GM18867 (cell line): Measurements from ENCODE around the gene CLTC.
A peak's percentile ranks its signal among the peaks of the same experiment; 100 is the strongest.
"Not testable (repeated sequence)": the region's sequence is repeated elsewhere in the genome, so short reads cannot be mapped to it uniquely, and the experiment has no call there.

Source experiments
- ATAC-seq: cut with Tn5 transposase; IDR thresholded peaks from one replicate; pipeline ENCODE4 v1.9.1; 2021; ENCODE audit warnings: mild to moderate bottlenecking, moderate library complexity; ENCODE audit not compliant: unreplicated experiment

The CLTC gene

GRCh38 chr17:59619298-59620063, at the start of gene CLTC:
Gene CLTC (plus strand): TSS chr17:59619895. CDS start chr17:59620132, 237 bp downstream.
- ATAC-seq: peak; percentile 71

DNA sequence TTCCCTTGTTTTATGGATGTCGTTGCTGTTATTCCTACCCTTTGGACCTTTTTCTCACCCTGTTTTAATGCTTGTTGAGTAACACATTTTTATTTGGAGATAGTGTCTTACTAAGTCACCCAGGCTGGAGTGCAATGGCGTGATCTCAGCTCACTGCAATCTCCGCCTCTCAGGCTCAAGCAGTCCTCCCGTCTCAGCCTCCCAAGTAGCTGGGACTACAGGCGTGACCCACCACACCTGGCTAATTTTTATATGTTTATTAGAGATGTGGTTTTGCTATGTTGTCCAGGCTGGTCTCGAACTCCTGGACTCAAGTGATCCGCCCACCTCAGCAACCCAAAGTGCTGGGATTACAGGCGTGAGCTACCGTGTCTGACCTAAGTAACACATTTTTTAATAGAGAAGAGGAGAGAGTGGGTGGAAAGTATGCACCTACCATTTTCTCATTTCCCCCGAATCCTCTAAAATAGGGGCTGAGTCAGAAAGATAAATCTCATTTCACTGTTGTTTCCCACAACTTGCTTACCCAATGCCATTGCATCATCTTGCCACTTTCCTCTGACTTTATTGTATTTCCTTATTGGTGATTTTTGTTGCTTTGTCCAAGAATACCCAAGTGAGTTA, 47.3 kb upstream of the CLTC start:
- ATAC-seq: no peak

DNA sequence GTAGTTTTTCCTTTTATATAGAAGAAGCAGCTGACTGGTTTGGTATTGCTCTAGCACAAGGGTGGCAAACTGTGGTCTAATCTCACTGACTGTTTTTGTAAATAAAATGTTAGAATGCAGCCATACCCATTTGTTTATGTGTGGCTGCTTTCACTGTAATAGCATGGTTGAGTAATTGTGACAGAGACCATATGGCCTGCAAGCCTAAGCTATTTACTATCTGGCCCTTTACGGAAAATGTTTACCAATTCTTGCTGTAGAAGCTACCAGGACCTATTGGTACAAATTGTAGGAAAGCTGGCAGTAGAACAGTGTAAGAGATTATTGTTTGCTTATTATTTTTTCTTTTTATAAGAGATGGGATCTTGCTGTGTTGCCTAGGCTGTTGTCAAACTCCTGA, 35.5 kb upstream of the CLTC start:
- not testable (repeated sequence) for ATAC-seq

DNA sequence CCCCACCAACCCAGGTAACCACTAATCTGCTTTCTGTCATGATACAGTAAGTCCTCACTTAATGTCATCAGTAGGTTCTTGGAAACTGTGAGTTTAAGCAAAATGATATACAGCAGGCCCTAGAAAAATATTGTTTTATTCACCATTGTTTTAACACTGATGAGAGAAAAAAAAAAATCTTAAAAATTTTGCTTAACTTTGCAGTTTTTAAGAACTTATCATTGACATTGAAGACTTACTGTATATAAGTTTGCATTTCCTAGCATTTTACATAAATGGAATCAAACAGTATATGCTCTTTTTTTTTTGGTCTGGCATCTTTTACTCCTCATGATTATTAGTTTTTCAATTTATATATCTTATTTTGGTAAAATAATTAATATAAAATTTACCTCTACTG, 19.5 kb upstream of the CLTC start:
- no peak for ATAC-seq

- ATAC-seq: no peak
These were observed 18.6 kb upstream of the CLTC start for GRCh38 chr17:59601130-59601529.

- ATAC-seq: no peak
These were observed 12.6 kb upstream of the CLTC start for GRCh38 chr17:59607061-59607460.

GRCh38 chr17:59607817-59608403, 11.8 kb upstream of the CLTC start:
- no peak for ATAC-seq

GRCh38 chr17:59611503-59611902, 8.2 kb upstream of the CLTC start:
- no peak for ATAC-seq

DNA sequence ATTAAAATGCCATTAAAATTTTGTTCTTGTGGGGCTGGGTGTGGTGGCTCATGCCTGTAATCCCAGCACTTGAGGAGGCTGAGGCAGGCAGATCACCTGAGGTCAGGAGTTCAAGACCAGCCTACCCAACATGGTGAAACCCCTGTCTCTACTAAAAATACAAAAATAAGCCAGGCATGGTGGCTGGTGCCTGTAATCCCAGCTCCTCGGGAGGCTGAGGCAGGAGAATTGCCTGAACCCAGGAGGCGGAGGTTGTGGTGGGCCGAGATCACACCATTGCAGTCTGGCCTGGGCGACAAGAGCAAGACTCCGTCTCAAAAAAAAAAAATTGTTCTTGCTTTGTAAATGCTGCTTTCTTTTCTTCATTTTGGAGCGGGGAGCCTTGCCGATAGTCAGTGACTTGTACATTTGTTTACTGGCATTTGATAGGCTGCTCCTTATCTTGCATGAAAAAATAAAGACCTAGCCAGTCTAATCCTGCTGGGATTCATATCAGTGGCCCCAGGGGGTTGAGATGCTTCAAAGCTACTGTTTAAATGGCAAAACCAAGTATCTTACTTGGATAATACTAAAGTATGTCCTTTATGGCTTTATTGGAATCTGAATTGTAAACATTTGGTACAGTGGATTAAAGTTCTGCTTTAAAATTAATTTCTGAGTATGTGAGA, 3.3 kb upstream of the CLTC start:
- no peak for ATAC-seq

GRCh38 chr17:59617156-59617732, 2.5 kb upstream of the CLTC start:
- ATAC-seq: no peak

GRCh38 chr17:59619035-59619297, 729 bp upstream of the CLTC start:
- ATAC-seq: no peak

- ATAC-seq: no peak
These were observed 317 bp downstream of the CLTC start for GRCh38 chr17:59620064-59620359.

DNA sequence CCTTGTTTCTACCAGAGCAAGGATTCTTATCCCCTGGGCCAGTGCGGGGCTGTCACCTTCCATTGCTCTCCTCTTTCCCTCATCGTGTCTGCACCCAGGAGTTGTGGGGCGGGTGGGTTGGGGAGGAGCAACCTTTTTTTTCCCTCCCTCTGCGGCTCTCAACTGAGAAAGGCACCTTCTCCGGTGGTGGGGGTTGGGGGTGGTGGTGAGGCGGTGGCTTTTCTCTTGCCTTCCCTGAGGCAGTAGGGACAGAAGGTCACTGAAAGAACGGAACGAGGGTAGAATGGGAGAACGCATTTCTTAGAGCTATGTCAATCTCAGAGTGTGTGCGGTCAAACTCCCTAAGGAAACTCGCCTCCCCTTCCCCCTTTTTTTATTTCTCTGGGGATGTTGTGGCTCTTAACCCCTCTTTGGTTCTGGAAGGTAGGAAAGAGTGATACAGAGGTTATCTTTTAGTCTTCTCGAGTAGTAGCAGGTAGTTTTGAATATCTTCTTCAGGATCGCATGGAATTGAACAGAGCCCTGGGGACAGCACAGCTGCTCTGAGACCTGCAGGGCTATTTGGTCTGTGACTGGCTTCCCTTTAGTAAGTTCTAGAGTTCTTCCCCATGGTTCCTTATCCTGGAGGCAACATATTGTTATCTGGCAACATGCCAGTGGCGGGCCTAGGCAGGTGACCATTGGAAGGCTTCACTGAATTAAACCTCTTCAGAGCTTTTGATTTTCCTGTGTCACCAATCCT, 994 bp downstream of the CLTC start:
- ATAC-seq: no peak

DNA sequence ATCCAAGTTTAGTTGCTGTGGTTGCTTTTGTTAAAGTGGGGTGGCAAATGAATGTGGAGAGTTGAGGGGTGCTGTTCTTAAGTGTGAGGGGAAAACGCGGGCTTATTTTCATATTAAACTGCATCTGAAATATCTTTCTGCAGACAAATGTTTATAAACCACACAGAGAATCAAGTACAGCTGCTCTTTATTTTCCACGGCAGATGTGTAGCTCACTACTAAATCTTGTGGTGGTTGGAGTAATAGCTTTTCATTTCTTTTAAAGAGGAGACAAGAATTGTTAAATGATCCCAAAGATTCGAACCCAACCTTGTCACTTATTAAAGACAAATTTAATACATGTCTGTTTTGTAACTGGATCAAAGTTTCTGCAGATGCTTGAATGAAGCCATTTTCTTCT, 2.1 kb downstream of the CLTC start:
- ATAC-seq: no peak

GRCh38 chr17:59623151-59623550, 3.5 kb downstream of the CLTC start:
- no peak for ATAC-seq

DNA sequence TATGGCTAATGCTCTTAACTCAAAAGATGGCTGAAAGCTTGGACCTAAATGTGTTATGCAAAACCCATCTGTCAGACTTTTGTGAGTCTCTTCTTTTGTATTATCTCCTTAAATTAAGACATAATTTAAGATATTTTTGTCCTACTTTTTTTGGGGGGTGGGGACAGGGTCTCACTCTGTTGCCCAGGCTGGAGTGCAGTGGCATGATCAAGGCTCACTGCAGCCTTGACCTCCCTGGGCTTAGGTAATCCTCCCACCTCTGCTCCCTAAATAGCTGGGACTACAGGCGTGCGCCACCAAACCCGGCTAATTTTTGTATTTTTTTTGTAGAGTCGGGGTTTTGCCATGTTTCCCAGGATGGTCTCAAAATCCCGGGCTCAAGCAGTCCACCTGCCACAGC, 7.1 kb downstream of the CLTC start:
- ATAC-seq: no peak

GRCh38 chr17:59627274-59627673, 7.6 kb downstream of the CLTC start:
- no peak for ATAC-seq

DNA sequence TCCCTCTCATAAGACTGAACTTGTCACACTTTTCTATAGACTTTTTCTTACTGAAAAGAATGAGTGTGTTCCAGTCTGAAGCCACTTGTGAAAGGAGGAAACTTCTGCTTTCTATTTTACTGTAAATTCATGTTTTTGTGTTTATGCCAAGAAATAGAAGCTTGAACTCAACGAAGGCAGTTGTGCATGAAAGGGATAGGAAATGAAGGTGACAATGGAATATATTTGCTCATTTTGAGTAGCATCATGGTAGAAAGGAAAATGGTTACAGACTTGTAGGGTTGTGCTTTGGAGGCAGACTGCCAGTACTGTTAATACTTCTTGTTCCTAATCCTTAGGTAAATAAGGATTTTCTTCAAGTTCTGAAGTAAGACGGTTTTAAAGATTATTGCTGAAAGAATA, 8.1 kb downstream of the CLTC start:
- ATAC-seq: no peak

- no peak for ATAC-seq
These were observed 9.5 kb downstream of the CLTC start for GRCh38 chr17:59629174-59629573.

GRCh38 chr17:59631276-59631675, 11.6 kb downstream of the CLTC start:
- ATAC-seq: no peak

- no peak for ATAC-seq
These were observed 12.7 kb downstream of the CLTC start for GRCh38 chr17:59632398-59632797.
